Endometrial microvascular endothelial cells (primary cell): ENCODE data around the gene NEK10. TPM values are rescaled to one million over a fixed set of nuclear protein-coding genes. Genes with fewer than 3 reads are reported as not detected.

Experiments used
- in situ Hi-C: cut with HindIII; loops from 2 replicates; pipeline ENCODE4 v1.10.0; 2017; ENCODE audit warnings: low sequenced_read_pairs, low pct_unique_long_range_greater_than_20kb; ENCODE audit errors: inconsistent ontology term
- total RNA-seq: library from RNA; depleted of rRNA; stranded (reverse); fragments of >200 nt; gene quantifications from one replicate; pipeline ENCODE4 v1.2.3, GENCODE V29; 2015; ENCODE audit errors: inconsistent ontology term

Gene NEK10
- total RNA-seq, 1 donor from 2014 or later = 0.28 TPM

GRCh38 chr3:27138562-27138961 is 230.6 kb downstream of the NEK10 start:
- in situ Hi-C loops = loop anchor here (25.0 kb wide), 1 partner anchor 124 kb away; no protein-coding TSS in a partner anchor

GRCh38 chr3:27138005-27138404 is 231.2 kb downstream of the NEK10 start:
- in situ Hi-C loops = loop anchor here (25.0 kb wide), 1 partner anchor 124 kb away; no protein-coding TSS in a partner anchor

DNA sequence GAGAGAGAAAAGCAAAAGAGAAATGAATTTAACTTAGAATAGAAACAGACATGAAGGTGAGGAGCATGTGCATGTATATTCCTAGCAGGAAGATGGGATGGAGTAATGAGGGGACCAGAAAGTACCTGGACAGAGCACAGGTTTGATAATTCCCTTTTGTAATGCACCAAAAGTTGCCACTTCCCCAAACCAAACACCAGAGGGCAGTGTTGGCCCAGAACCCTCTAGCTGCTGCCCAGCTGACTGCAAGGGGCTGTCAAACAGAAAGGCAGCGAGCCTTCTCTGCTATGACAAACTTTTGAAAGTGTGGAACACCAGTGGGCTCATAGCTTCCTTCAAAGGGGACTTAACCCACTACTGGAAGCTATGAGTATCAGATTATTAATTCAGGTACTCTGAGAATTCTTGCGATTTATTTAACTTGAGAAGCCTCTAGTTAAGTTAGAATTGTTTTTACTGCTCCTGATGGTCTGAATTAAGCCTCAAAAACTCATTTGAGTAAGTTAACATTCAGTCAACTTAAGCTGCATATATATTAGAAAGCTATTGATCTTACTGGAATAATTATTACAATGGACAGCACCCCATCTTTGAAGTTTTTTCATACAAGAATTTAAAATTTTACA is 234.9 kb downstream of the NEK10 start:
- in situ Hi-C loops = loop anchor here (25.0 kb wide), 1 partner anchor 128 kb away; no protein-coding TSS in a partner anchor

- in situ Hi-C loops = loop anchor here (25.0 kb wide), 1 partner anchor 129 kb away; no protein-coding TSS in a partner anchor
Observed at GRCh38 chr3:27133060-27133459, 236.1 kb downstream of the NEK10 start.

DNA sequence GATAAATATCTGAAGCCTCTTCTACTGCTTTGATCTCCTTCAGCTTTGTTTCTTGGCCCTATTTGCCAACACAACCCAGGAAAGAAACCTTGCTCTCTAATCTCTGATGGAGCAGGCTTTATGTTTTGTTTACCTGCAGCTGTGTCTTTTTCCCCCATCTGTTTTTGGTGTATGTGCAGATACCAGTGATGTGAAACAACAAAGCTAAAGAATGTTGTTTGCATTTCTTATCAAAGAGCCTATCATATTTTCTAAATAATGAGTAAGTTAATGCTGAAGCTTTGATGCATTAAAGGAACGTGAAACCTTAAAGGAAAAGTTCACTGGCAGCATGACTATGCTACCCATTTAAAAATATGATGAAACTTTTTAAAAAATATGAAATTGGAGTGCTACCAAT is 238.4 kb downstream of the NEK10 start:
- in situ Hi-C loops = loop anchor here (25.0 kb wide), 1 partner anchor 132 kb away; no protein-coding TSS in a partner anchor

DNA sequence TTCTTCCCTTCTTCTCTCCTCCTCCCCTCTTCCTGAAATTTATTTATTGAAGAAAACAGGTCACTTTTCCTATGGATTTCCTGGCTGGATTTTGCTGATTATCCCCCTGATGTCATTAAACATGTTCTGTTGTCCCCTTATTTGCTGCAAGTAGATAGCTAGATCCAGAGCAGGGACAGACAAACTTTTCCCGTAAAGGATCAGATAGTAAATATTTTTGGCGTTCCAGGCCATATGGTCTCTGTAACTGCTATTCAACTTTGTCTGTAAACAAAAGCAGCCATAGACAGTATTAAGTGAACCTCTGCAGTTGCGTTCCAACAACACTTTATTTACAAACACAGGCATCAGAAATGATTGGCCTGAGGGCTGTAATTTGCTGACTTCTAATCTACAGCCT is 241.3 kb downstream of the NEK10 start:
- in situ Hi-C loops = loop anchor here (25.0 kb wide), 1 partner anchor 134 kb away; no protein-coding TSS in a partner anchor

DNA sequence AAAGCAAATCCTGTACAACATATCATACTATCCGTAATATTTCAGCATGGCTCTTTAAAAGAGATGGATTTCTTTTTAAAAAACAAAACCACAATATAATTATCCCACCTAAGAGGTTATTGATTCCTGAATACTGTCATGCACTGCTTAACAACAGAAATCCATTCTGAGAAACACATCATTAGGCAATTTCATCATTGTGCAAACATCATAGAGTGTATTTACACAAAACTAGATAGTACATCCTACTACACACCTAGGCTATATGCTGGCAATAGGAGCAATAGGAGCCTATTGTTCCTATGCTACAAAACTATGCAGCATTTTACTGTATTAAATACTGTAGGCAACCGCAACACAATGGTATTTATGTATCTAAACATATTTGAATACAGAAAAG is 242.0 kb downstream of the NEK10 start:
- in situ Hi-C loops = loop anchor here (25.0 kb wide), 1 partner anchor 135 kb away; no protein-coding TSS in a partner anchor

- in situ Hi-C loops = loop anchor here (25.0 kb wide), 1 partner anchor 136 kb away; no protein-coding TSS in a partner anchor
Observed at GRCh38 chr3:27125821-27126501, 243.2 kb downstream of the NEK10 start.

GRCh38 chr3:27119639-27120038 is 249.5 kb downstream of the NEK10 start:
- in situ Hi-C loops = no loop called here

- in situ Hi-C loops = no loop called here
Observed at GRCh38 chr3:27115352-27115751, 253.8 kb downstream of the NEK10 start.

- in situ Hi-C loops = no loop called here
Observed at GRCh38 chr3:27114684-27115083, 254.5 kb downstream of the NEK10 start.

DNA sequence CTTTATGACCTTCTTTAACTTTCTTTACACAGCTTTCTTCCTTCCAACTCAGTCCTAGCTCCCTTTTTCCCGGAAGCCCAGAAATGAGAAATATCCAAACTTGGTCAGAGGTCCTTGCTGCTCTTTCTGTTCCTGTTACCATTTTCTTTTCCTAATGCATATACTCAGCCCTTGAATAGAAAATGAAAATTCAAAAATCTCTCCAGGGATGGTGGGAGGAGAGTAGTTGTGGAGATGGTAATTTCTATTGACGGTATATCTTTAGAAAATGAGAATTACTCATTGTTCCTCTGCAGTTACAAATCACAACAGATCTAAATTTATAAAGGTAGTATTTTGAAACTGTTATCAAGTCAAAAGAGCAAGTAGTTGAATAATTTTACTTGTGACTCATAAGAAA is 255.1 kb downstream of the NEK10 start:
- in situ Hi-C loops = no loop called here

DNA sequence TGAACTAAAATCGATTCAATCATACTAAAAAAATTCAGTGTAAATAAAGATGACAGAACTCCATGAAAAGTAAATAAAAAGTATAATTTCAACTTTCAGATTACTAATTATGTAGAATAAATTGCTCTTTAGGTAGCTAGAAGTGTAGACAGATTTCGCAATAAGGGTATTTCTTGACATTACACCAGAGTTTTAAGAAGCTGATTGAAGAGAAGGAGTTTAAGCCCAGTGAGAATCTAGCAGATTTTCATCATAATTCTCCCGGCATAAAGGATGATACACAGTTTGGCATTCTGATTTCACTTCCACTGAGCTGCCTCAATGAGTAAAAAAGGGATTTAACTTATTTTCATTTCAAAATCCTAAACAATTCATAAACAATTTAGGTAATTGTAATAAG is 259.2 kb downstream of the NEK10 start:
- in situ Hi-C loops = no loop called here

DNA sequence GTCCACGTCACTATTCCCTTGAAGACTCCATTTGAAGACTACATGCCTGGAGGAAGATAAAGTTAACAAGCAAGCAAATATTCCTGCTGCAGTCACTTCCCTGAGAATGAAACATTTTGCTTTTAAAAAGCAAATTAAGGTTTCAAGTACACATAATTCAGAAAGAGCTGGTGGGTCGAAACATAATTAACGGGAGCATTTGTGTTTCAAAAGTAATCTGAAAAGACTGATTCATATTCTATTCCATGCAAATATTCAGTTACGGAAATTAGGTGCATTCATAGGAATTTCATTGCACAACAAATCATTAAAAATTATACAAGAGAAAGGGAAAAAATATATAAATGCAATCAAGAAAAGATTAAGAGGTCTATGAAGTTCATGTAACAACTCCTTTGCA is 260.9 kb downstream of the NEK10 start:
- in situ Hi-C loops = no loop called here

DNA sequence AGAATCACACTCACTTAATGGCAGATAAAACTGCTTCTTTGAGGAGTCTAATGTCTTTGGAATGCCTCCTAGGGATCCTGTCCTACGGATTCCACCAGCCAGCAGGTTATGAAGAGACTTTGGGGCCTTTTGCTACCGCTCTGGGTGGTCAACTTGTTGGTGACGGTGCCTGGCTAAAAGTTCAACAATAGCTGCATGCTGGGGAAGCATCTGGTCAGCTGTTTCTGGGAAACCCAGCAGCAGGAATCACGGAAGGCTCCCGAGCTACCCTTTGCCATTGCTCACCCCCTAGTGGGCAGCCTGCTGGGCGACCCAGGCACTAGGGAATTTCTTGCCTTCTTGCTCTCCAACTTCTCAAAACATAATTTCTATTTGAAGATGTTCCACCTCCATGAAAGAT is 263.3 kb downstream of the NEK10 start:
- in situ Hi-C loops = no loop called here

GRCh38 chr3:27097182-27097581 is 272.0 kb downstream of the NEK10 start:
- in situ Hi-C loops = no loop called here

- in situ Hi-C loops = no loop called here
Observed at GRCh38 chr3:27095553-27096222, 273.5 kb downstream of the NEK10 start.

DNA sequence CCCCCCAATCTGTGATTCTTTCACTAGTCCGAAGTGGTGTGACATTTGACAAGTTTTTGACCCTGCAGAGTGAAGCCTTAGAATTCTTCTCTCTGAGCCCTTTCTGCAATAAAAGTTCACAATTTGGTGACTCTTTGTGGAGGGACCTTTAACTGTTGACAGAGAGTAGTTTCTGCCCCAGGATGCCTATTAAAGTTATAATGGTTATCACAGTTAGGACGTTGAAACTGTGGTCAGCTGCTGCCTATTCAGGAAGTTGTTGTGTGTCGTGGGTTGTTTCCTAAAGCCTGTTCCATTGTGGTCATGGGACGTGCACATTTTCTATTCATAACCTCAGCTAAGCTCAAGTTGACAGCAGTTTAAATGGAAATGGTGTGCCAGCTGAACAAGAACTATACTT is 274.5 kb downstream of the NEK10 start:
- in situ Hi-C loops = no loop called here

DNA sequence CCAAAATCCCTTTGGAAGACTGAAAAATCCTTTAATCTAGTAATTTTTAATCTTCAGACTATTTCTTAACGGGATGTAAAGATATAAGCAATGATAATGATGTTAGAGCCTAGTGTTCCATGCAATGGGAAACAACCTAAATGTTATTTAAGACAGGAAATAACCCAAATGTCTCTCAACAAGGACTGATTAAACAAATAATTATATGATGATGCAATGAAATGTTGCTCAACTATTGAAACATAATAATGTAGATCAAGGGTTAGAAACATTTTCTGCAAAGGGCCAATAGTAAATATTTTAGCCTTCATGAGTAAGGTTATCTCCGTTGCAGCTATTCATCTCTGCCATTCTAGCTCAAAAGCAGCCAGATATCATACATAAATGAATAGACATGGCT is 275.4 kb downstream of the NEK10 start:
- in situ Hi-C loops = no loop called here
